ENCODE data around the gene SOCS6. TPM values are rescaled to one million over a fixed set of nuclear protein-coding genes. Genes with fewer than 3 reads are reported as not detected.
"Not testable (repeated sequence)": the region's sequence is repeated elsewhere in the genome, so short reads cannot be mapped to it uniquely, and the experiment has no call there.

Gene SOCS6
- total and polyA plus RNA-seq, 2 of the 13 experiments (the other 11 are each of a cell fraction or from before 2014, with no cell fraction given) = 18.6 to 38.3 TPM

- TF ChIP-seq FOXO1 (CRISPR knock-in tag; IDR thresholded peaks at IDR 0.05) (no peak), JUND (CRISPR knock-in tag; IDR thresholded peaks at IDR 0.05) (no peak)
Observed at GRCh38 chr18:70249118-70249517, 39.7 kb upstream of the SOCS6 start (continued).

- H3K36me3 ChIP-seq (replicated peaks in 1 of 2; ENCODE audit: control insufficient read depth in 1 of 2, insufficient read depth in 2 of 2, low read length in 2 of 2); DNase-seq (ENCODE audit: low spot score); H3K4me1 ChIP-seq (ENCODE audit: insufficient read depth, low read length); H3K27me3 ChIP-seq (ENCODE audit: control insufficient read depth in 1 of 2, insufficient read depth in 2 of 2, low read length in 2 of 2); H2AFZ ChIP-seq (ENCODE audit: low read length); H3K4me2 ChIP-seq (ENCODE audit: low read depth, low read length); H3K9me3 ChIP-seq (ENCODE audit: low read length); POLR2A ChIA-PET; H3K4me3 ChIP-seq (replicated peaks in 1 of 3; ENCODE audit: insufficient read depth in 1 of 3, low read depth in 2 of 3, low read length in 3 of 3); H3K27ac ChIP-seq (ENCODE audit: extremely low read length, insufficient read depth, low read length); CTCF ChIA-PET (ENCODE audit: low intra/inter-chr PET ratio, low total read pairs); H3K79me2 ChIP-seq (ENCODE audit: insufficient read depth, low read length); H4K20me1 ChIP-seq (ENCODE audit: insufficient read depth, low read length); in situ Hi-C loops (cut with HindIII; ENCODE audit: extremely low pct_ligation_motif_present, low pct_unique_long_range_greater_than_20kb); ATAC-seq; FAIRE-seq; intact Hi-C loops (cut with micrococcal nuclease; ENCODE audit: unreplicated experiment); BruUV-seq (replicated peaks); H3K9ac ChIP-seq (ENCODE audit: insufficient read depth, low read depth, low read length): not testable (repeated sequence)
- 93% methylated on average over 18 of the region's 18 CpGs for WGBS (ENCODE audit: low lambda C conversion rate)
Observed at GRCh38 chr18:70249861-70250260, 39.0 kb upstream of the SOCS6 start.

- in situ Hi-C loops (cut with HindIII; ENCODE audit: extremely low pct_ligation_motif_present, low pct_unique_long_range_greater_than_20kb) = no loop called here
- TF ChIP-seq KLF16 (CRISPR knock-in tag; IDR thresholded peaks at IDR 0.05) (no peak), ZNF383 (CRISPR knock-in tag; IDR thresholded peaks at IDR 0.05; ENCODE audit: borderline replicate concordance) (no peak), ZNF441 (CRISPR knock-in tag; IDR thresholded peaks at IDR 0.05; ENCODE audit: borderline replicate concordance) (no peak), ATF4 (CRISPR knock-in tag; IDR thresholded peaks at IDR 0.05) (no peak), KLF9 (CRISPR knock-in tag; IDR thresholded peaks at IDR 0.05; ENCODE audit: low read depth) (no peak), BRD4 (CRISPR knock-in tag; IDR thresholded peaks at IDR 0.05) (no peak)
- Histone ChIP-seq H3K4me2 (ENCODE audit: low read depth, low read length) (no peak overlapping the region), H2AFZ (ENCODE audit: low read length) (no peak overlapping the region), H3K4me3 (replicated peaks in 1 of 3; ENCODE audit: insufficient read depth in 1 of 3, low read depth in 2 of 3, low read length in 3 of 3) (no peak overlapping the region), H3K79me2 (ENCODE audit: insufficient read depth, low read length) (no peaks in the 10 kb centered on the region), H3K9ac (ENCODE audit: insufficient read depth, low read depth, low read length) (no peak overlapping the region), H3K36me3 (replicated peaks in 1 of 2; ENCODE audit: control insufficient read depth in 1 of 2, insufficient read depth in 2 of 2, low read length in 2 of 2) (no peaks in the 10 kb centered on the region), H3K27me3 (ENCODE audit: control insufficient read depth in 1 of 2, insufficient read depth in 2 of 2, low read length in 2 of 2) (no peaks in the 10 kb centered on the region), H4K20me1 (ENCODE audit: insufficient read depth, low read length) (no peaks in the 10 kb centered on the region), H3K4me1 (ENCODE audit: insufficient read depth, low read length) (no peaks in the 10 kb centered on the region), H3K27ac (ENCODE audit: extremely low read length, insufficient read depth, low read length) (no peak overlapping the region), H3K9me3 (ENCODE audit: low read length) (no peaks in the 10 kb centered on the region)
- intact Hi-C loops (cut with micrococcal nuclease; ENCODE audit: unreplicated experiment) = no loop called here
- no TSS peak for BruUV-seq (replicated peaks)
- WGBS (ENCODE audit: low lambda C conversion rate) = 68% methylated on average over 11 of the region's 12 CpGs
- DNase-seq (ENCODE audit: low spot score) = no peak
- no peak for ATAC-seq
- ChIA-PET POLR2A (no interaction called here), CTCF (ENCODE audit: low intra/inter-chr PET ratio, low total read pairs) (no interaction called here)
- no peak for FAIRE-seq
Observed at GRCh38 chr18:70250781-70251180, 38.1 kb upstream of the SOCS6 start.

Measured in HepG2 (cell line).